Measurements from ENCODE around the gene ADRM1.

Gene ADRM1

GRCh38 chr20:62302341-62303061 lies at the start of gene ADRM1:
ADRM1 (plus strand) TSS chr20:62302997; CDS start chr20:62303569, 572 bp downstream.
- peak; percentile 99 for DNase-seq (ENCODE audit: low spot score)

- no peak for DNase-seq (ENCODE audit: low spot score)
These were observed 49.4 kb upstream of the ADRM1 start for GRCh38 chr20:62253398-62253797.

GRCh38 chr20:62254021-62254724 lies 48.6 kb upstream of the ADRM1 start:
- no peak for DNase-seq (ENCODE audit: low spot score)

GRCh38 chr20:62255976-62256375 lies 46.8 kb upstream of the ADRM1 start:
- no peak for DNase-seq (ENCODE audit: low spot score)

- DNase-seq (ENCODE audit: low spot score): no peak
These were observed 44.1 kb upstream of the ADRM1 start for GRCh38 chr20:62258499-62259293.

- DNase-seq (ENCODE audit: low spot score): no peak
These were observed 43.6 kb upstream of the ADRM1 start for GRCh38 chr20:62259294-62259565.

GRCh38 chr20:62262064-62262463 lies 40.7 kb upstream of the ADRM1 start:
- DNase-seq (ENCODE audit: low spot score): no peak

GRCh38 chr20:62263396-62263795 lies 39.4 kb upstream of the ADRM1 start:
- DNase-seq (ENCODE audit: low spot score): no peak

- no peak for DNase-seq (ENCODE audit: low spot score)
These were observed 37.4 kb upstream of the ADRM1 start for GRCh38 chr20:62265365-62265764.

- DNase-seq (ENCODE audit: low spot score): no peak
These were observed 36.5 kb upstream of the ADRM1 start for GRCh38 chr20:62266340-62266739.

- DNase-seq (ENCODE audit: low spot score): no peak
These were observed 35.9 kb upstream of the ADRM1 start for GRCh38 chr20:62266851-62267250.

- DNase-seq (ENCODE audit: low spot score): no peak
These were observed 35.3 kb upstream of the ADRM1 start for GRCh38 chr20:62267543-62267942.

GRCh38 chr20:62268228-62268900 lies 34.4 kb upstream of the ADRM1 start:
- no peak for DNase-seq (ENCODE audit: low spot score)

- no peak for DNase-seq (ENCODE audit: low spot score)
These were observed 33.4 kb upstream of the ADRM1 start for GRCh38 chr20:62269378-62269777.

GRCh38 chr20:62269871-62270270 lies 32.9 kb upstream of the ADRM1 start:
- DNase-seq (ENCODE audit: low spot score): no peak

- DNase-seq (ENCODE audit: low spot score): no peak
These were observed 30.6 kb upstream of the ADRM1 start for GRCh38 chr20:62272200-62272599.

GRCh38 chr20:62273416-62273815 lies 29.4 kb upstream of the ADRM1 start:
- DNase-seq (ENCODE audit: low spot score): no peak

- no peak for DNase-seq (ENCODE audit: low spot score)
These were observed 28.4 kb upstream of the ADRM1 start for GRCh38 chr20:62274332-62274950.

GRCh38 chr20:62275219-62275618 lies 27.6 kb upstream of the ADRM1 start:
- DNase-seq (ENCODE audit: low spot score): no peak

GRCh38 chr20:62276439-62276838 lies 26.4 kb upstream of the ADRM1 start:
- DNase-seq (ENCODE audit: low spot score): no peak

- DNase-seq (ENCODE audit: low spot score): no peak
These were observed 25.5 kb upstream of the ADRM1 start for GRCh38 chr20:62277253-62277652.

GRCh38 chr20:62280303-62280702 lies 22.5 kb upstream of the ADRM1 start:
- no peak for DNase-seq (ENCODE audit: low spot score)
